C1 segment of cervical spinal cord (tissue), 14 donors: Measurements from ENCODE around the gene NUMB.

Experiments used
- DNase-seq, 14 donors: peaks; one replicate each; lab custom pipeline; 2025; lab: John Stamatoyannopoulos, UW

Gene NUMB

DNA sequence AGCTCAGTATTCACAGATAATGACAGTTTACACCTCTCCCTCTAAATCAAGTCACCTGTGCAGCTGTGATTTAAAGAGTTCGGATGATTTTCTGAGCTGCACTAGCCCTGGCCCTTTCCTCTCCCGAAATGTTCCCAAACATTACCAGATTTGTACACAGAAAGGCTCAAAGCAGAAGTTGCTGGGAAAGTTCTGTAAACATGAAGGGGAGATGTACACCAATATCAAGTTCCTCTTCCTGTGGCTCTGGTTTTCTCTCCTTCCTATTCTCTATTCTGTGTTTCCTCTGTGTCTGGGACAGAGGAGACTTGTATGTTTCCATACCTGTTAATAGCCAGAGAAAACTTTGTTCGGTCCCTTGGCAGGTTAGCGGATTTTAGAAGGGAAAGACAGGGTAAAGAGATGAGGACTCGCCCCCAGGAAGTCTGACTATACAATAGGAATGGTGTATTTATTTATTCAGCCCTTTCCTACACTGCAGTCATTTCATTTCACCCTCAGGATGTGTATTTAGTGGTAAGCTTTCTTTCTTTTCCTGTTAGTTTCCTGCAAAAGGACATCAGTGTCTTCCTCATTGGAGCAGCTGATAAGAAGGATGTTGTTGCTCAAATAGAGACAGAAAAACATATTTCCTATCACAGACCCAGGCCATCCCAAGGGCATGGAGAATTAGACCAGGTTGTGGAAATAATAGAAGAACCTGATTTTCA lies 7.6 kb upstream of the NUMB start:
- no peak for DNase-seq

DNA sequence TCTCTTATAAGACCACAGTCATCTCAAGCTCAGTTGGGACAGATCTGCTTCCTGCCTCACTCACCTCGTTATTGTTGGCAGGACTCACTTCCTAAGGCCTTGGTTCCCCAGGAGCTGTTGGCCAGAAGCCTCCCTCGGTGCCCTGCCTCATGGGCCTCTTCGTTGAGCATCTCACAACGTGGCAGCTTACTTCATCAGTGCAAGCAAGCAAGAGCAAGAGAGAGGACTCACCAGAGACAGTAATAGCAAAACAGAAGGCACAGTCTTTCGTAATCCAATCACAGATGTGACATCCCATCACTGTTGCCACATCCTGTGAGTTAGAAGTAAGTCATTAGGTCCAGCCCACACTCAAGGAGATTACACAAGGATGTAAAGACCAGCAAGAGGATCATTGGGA lies 5.1 kb upstream of the NUMB start:
- peak in 6 of 14 donors; percentile 21 to 51 (median 38) for DNase-seq

DNA sequence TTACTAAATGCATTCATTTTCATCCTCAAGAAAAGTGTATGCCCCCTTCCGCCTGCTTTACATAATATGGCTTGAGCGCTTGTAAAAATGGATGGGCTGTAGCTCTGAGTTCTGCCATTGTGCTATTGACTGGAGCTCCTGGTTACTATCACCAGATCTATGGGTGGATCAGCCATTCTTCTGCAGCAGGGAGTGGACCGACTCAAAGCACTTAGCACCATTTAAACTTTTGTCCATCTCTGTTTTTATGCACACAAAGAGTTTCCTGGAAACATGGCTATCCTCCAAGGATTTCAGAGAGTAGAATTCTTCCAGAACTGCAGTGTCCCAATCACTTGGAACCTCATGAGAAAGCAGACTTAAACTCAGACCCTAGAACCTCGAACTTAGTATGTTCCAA lies 4.5 kb upstream of the NUMB start:
- peak in 1 of 14 donors; percentile 58 for DNase-seq

DNA sequence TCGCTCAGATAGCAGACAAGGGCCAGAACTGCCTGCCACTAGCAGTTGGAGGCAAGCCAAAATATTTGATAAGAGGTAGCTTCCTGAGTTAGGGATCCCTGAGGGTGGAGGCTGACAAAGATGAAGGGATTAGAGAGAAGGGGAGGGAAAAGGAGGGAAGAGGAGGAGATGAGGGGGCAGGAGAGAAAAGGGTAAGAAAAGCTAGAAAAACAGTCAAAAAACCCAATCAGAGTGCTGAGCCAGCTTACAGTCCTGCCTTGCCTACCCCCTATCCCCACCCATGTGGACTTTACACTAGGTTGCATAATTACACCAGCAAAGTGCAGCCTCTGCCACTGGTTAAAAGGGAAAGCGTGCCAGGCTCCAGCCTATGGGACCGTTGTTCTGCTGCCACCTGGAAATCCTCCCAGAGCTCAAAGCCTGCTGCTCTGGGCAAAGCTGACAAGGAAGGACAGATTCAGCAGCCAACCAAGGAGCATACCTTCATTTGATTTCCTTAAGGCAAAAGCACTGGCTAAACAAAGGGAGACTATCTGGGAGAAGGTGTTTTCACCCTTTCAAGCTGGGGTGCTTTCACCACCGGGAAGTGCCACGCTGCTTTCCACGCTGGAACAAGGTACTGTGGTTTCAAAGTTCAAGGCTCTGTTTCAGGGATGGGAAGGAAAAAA lies 3.8 kb upstream of the NUMB start:
- peak in 10 of 14 donors; percentile 16 to 96 (median 46) for DNase-seq

GRCh38 chr14:73461478-73462047 lies 3.2 kb upstream of the NUMB start:
- DNase-seq = peak in 1 of 14 donors; percentile 77

GRCh38 chr14:73460691-73461127 lies 2.4 kb upstream of the NUMB start:
- peak in 1 of 14 donors; percentile 64 for DNase-seq

- no peak for DNase-seq
These were observed 1.6 kb upstream of the NUMB start for GRCh38 chr14:73459959-73460358.

DNA sequence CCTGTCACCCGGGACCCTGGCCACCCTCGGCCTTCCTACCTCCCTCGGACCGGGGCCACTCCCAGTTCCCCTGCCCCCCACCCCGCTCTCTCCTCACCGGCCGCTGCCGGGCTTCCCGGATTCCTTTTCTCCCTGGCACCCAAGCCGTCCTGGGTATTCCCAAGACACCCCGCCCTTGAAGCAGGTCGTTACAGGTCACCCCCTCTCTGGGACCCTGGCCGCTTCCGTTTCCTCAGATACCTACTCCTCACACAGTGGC lies 493 bp downstream of the NUMB start:
- DNase-seq = peak in 5 of 14 donors; percentile 43 to 71 (median 44)

DNA sequence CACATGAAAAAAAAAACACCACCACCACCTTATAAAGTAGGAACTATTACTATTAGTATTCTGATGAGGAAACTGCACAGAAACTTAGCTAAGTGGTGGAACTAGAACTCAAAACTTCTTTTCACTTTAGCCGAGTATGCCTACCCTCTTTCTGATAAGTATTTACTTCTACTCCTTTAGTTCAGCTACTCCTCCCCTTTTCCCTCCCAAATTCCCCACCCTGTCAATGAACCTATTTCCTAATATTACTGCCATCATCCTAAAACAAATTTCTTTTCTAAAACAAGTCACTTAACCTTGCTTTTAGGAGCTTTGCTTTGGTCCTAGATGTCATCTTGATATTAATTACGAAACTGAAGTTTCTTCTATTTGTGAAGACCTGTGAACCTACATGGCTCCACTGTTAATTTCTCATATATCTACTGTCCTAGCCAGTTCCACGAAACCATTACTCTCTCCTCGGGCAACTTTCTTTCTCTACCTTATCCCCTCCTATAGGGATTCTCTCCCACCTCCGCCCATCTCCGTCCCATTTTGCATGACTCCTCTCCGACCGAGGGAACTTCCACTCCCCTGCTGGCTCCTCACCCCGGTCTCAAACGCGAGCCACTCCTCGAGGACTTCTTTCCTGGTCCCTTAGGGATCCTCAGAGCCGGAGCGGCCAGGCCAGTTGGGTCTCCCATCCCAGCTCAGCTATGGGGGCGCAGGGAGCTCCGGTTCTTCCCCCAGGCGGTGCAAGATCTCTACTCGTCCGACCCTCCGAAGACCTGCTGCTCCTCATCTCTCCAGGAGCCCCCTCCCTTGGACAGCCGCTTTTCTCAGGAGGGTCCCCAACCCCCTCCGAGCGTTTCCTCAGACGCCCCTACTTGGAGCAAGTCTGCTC lies 1.1 kb downstream of the NUMB start:
- peak in 8 of 14 donors; percentile 25 to 71 (median 42) for DNase-seq

DNA sequence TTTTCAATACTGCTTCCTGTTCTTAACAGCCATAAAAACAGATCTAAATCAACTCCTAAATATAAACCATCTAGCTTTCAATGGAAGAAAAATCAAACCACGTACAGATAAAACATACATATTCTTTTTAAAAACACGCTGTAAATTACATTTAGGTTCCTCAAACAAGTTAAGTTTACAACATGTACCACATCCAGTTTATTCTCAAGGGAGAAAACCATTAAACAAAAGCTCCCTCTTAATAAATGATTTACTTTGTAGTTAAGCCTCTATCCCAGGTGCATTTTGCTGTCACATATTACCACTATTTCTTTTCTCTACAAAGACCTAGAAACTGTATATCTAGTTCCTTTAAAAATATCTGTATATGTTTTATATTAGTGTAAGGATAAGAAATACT lies 3.1 kb downstream of the NUMB start:
- DNase-seq = no peak

DNA sequence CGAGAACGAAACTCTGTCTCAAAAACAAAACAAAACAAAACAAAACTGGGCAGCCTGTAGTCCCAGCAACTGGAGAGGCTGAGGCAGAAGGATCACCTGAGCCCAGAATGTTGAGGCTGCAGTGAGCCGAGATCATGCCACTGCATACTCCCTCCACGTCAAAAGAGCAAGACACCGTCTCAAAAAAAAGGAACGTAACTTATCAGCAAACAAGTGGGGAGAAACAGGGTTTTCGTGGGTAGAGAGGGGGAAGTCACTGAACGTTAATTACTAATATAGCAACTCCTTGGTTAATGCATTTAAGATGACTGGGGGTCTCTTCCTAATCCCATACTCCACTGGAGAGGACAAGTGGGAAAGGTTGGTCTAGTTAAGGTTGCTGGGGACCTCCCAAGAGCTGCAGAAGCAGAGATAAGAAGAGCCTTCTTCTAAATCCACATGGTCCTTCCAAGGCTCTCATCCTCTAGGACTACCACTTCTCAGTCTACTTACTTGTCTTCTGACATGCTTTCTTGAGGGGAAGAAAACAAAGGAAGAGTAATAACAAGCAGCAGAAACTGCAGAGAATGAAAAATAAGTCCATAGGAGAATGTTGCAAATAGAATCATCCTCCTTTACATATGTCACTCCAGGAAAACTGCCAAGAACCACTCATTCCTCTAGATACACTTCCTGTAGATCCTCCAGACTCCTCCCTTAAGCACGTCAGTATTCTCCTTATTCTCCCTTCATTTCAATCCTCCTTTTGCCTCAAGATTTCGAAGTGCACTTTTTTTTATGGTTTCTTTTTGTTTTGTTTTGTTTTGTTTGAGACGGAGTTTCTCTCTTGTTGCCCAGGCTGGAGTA lies 5.8 kb downstream of the NUMB start:
- no peak for DNase-seq

- DNase-seq = no peak
These were observed 14.6 kb downstream of the NUMB start for GRCh38 chr14:73443758-73444157.

GRCh38 chr14:73441286-73441685 lies 17.1 kb downstream of the NUMB start:
- no peak for DNase-seq

- DNase-seq = no peak
These were observed 19.4 kb downstream of the NUMB start for GRCh38 chr14:73438993-73439392.

- DNase-seq = no peak
These were observed 21.1 kb downstream of the NUMB start for GRCh38 chr14:73437206-73437605.

GRCh38 chr14:73432124-73432523 lies 26.2 kb downstream of the NUMB start:
- no peak for DNase-seq

DNA sequence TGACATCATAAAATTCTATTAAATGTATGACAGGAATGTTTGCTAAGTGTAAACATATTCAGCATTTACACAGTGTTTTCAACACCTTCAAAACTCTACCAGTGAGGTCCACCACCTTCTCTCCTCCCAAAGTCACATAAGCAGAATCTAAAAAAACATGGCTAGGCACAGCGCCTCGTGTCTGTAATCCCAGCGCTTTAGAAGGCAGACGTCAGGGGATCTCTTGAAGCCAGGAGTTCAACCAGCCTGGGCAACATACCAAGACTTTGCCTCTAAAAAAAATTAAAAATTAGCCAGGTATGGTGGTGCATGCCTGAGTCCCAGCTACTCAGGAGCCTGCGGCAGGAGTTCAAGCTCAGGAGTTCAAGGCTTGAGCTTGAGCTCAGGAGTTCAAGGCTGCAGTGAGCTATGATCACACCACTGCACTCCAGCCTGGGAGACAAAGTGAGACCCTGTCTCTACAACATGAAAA lies 30.0 kb downstream of the NUMB start:
- peak in 1 of 14 donors; percentile 27 for DNase-seq

DNA sequence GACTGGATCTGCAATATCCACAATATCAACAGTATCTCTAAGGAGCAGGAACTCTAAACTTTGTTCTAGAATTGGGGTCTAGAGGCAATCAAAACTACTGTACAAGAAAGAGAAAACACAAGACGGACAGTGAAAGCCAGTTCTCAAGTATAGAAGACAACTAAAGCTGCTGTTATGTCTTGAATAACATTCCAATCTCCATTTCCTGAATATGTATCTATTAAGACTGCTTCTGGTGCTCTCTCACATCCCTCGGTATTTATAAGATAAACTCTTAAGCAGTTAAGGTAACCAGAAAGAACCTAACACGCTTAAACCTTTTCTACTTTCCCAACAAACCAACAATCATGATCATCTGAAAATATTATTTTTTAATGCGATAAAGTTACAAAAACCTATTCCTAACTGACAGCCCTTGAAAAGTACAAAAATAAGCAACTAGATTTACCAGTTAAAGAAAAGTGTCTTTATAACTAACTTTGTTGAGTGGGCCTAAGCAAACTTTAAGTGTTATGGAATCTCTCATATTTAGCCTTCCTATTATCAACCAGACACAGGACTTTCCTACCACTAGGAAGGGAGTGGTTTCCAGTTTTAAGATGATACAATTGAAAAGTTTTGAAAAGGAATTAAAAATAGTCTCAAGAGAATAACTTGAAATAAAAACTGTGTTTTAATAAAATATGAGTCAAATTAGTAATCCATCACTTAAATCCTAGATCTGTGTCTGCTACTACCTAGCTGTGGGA lies 30.7 kb downstream of the NUMB start:
- no peak for DNase-seq

- DNase-seq = peak in 1 of 14 donors; percentile 6
These were observed 31.5 kb downstream of the NUMB start for GRCh38 chr14:73426877-73427276.

- DNase-seq = no peak
These were observed 33.9 kb downstream of the NUMB start for GRCh38 chr14:73424453-73424852.
